ENCODE results near the gene GFPT2.

Gene GFPT2

DNA sequence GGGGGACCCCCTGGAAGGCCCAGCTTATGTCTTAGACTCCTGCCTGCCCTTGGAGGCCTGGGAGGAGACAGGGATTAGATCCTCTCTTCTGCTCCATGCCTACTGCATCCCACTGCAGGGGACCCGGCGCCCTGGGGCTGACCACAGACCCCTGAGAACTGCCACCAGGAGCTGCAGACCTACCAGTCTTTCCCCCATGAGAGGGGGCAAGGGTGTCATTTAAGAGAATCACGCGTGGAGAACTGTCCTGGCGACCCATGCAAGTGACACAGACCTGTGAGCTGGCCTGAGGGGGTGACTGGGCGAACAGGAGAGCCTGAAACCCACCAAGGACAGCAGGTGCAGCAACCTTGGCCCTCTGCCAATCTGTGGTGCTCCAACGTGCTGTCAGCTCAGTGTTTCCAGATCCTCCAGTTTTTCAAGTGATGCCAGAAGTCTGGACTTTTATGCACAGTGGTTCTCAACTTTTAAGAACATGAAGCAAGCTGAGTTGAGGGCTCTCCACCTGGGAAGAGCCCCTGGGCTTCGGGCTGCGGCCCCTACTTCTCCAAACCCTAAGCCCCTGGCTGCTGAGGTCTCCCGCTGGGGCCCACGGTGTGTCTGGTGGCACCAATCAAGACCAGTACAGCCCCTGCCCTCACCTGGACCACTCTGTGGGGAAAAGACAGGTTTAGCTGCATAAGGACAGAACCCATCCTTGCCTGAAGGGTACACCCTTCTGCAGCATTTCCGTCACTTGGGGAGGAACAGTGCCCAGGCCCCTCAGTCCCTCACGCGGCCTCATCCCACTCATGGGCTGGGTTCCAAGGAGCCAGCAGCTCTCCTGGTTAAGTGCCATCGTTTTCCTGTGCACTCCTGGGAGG, 18.2 kb downstream of the GFPT2 start:
- H3K4me3 ChIP-seq (ENCODE audit: low read depth, low read length): no peak overlapping the region

DNA sequence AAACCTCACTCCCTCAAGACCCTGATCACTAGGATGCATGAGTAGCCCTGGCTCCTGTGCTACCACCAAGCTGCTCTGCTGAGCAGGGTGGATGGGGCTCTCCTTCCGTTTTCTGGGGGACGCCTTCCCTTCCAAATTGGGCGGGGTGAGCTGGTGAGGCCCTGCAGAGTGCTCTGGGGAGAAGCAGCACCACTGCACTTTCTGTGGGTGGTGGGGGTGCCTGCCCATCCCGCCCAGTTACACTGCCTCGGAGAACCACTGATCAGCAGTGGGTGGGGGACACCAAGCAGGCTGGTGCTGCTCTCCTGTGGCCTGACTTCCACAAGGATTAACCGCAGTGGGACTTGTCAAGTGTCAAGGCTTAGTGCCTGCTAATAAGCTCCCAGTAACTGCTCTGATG, 19.0 kb downstream of the GFPT2 start:
- no peak overlapping the region for H3K4me3 ChIP-seq (ENCODE audit: low read depth, low read length)

DNA sequence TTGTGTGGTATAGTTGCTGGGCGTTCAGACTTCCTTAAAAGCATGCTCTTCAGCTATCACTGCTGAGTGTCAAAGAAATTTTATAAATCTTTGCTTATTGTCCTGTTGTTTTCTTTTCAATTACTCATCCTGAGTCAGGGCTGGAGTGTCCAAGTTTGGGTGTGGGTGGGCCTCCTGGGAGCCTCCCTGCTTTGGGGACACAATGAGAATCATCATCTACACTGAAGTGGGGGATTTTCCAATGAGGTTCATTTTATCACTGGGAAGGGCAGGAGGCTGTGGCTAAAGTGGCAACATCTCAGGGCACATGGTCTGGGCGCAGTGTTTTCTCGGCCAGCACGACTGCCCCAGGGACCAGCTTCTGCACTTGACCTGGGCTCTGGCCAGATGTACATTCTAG, 19.5 kb downstream of the GFPT2 start:
- no peak overlapping the region for H3K4me3 ChIP-seq (ENCODE audit: low read depth, low read length)

DNA sequence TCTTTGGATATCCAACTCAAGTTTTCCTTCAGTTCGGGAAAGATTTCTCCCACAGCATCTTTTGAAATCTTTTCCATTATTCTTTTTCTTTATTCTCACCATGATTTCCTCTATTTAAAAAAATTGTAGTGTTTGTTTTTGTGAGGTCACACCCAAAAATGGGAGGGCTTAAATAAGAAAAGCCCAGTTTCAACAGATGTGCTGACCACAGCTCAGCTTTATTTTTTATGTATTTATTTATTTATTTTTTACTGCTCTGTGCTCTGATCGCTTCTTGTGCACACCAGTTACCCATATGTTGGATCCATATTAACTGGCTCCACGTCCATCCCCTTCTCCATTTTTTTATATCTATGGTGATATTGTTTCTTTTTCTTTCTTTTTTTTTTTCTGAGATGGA, 20.3 kb downstream of the GFPT2 start:
- H3K4me3 ChIP-seq (ENCODE audit: low read depth, low read length): no peak overlapping the region

DNA sequence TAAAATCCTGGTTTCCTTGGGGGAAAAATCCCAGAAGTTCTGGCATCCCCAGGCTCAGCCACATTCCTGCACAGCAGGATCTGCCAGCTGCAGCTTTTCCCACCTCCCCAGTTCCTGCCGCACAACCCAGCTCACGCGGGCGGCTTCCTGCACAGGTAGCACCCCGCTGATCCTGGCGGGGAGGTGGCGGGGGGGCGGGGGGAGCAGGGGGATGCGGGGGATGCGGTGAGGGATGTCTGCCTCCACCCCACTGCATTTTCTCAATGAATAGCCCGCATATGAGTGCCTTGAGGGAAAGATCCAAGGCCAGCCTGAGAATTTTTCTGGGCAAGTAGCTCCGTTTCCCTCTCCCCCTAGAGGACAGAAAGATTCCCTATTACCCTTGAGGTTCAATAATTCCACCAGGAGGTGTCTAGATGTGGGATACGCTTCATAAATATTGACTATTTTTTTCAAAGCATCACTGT, 21.1 kb downstream of the GFPT2 start:
- no peak overlapping the region for H3K4me3 ChIP-seq (ENCODE audit: low read depth, low read length)

DNA sequence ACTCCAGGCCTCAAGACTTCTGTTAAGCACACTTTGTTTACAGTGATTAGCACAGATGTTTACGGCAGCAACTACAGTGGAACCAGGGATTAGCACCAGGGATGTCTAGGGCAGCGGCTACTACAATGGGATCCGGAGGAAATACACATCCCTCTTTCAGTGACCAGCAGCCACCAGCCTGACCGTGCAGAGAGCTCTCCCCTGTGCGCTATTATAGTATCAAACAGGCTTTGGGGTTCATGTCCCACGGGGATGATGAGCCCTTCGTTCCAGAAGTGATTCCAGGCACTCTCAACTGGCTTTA, 21.5 kb downstream of the GFPT2 start:
- H3K4me3 ChIP-seq (ENCODE audit: low read depth, low read length): no peak overlapping the region

DNA sequence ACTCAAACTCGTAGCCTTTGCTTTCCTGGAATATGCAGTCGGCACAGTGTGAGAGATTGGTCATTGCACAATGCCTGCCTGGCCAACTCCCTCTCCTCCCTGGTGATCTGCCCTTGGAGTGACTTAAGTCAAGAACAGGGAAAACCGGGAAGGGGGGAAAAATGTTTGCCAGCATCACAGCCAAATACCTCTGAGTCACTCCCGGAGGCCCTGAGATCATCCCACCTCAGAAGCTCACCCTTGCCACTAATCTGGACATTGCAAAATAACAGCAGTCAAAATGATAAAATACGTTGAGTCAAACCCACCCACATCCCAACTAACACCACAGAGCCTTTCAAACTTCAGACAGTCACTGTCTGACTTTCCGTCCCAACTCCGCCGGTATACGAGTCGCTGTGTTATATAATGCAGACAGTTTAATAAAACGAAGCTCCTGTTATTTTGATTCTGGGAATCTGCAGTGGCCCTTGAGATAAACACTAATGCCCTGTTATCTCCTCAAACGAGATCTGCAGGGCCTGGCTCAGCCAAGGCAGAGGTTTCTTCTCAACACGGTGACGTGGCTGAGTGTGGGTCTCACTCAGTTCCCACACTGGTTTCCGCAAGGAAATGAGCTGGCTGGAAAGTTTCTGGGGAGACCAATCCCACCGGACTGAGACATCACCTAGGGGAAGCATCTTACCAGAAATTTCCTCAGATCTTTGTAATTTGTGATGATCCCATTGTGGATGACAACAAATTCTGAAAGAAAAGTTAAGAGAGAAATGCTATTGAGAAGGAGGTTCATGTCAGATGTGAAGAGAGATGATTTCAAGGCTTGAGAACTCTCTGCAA, 22.1 kb downstream of the GFPT2 start:
- H3K4me3 ChIP-seq (ENCODE audit: low read depth, low read length): no peak overlapping the region

DNA sequence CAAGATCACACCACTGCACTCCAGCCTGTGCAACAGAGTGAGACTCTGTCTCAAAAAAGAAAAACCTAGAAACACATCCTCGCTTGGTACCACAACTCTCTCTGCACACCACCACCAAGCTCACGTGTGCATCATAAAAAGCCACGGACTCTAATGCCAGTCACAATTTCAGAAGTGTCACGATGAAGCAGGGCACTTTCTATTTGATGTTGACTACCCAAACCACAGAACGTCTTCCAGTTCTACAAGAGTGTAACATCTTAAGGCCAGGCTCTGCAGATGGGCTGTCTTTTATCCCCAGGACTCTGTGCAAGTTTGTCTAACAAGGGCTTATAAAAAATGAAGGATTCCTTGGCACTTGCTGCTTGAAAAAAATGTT, 22.9 kb downstream of the GFPT2 start:
- no peak overlapping the region for H3K4me3 ChIP-seq (ENCODE audit: low read depth, low read length)

DNA sequence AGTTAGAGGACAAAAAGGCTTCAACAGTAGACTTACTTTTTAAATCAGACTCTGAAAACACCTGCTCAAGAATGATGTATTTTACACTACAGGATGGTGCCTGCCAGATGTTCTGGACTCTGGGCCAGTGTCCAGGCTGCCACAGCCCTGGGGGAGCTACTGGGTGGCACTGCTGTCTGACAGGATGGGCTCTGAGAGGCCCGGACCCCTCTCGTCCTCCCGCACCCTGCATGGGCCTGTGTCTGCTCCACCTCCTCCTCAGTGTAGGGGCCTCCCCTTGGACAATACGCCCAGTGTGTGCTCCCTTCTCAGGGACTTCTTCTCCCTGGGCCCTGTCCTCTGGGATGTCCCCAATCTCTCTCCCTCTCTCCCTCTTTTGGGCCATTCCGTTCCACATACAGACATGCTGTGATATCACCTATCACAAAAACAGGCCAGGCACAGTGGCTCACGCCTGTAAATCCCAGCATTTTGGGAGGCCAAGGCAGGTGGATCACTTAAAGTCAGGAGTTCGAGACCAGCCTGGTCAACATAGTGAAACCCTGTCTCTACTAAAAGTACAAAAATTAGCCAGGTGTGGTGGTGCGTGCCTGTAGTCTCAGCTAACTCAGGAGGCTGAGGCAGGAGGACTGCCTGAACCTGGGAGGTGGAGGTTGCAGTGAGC, 23.4 kb downstream of the GFPT2 start:
- no peak overlapping the region for H3K4me3 ChIP-seq (ENCODE audit: low read depth, low read length)

DNA sequence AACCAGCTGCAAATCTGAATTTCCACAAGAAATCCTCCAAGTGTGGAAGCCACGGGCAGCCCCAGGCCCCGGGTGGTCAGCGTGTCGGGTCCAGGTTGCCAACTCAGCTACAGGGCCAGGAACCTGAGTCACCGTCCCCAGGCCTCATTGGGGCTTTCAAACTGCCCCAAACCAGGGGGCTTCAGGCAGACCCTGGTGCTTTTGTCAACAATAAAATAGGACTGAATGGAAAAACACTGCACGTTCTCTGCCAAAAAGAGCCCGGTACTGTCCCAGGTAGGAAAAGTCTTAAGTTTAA, 24.0 kb downstream of the GFPT2 start:
- no peak overlapping the region for H3K4me3 ChIP-seq (ENCODE audit: low read depth, low read length)

DNA sequence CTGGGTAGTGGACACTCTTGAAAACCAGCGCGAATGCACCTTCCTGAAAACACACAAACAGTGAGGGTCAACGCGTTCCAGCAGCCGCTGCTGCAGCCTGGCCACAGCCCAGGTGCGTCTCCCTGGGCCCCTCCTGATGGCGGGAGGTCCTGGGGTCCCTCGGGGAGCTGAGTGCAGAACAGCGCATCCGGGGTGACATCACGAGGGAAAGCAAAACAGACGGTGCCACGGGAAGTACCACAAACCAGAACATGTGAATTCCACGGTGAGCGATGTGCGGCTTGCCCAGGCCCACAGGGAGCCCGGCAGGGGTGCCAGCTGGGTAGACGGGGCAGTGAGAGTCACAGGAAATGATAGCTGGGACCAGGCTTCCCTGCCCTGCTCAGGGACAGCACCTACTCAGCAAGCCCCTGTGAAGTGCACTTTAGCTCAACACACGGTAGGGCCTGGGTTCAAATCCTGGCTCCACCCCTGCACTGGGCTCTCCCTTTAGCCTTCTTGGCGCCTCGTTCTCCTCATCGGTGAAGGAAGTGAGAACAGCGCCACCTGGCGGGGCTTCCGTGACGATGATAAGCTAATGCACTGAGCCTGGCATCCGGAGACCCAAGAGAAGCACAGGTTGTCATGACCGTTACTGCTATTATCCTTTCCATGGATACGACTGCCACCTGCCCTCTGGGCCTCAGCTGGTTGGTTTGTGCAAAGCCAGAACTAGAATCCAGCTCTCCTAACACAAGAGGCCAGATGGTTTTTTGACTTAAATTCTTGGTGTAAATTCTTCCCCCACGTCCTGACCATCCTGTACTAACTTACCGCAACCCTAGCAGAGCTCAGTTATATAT, 24.6 kb downstream of the GFPT2 start:
- no peak overlapping the region for H3K4me3 ChIP-seq (ENCODE audit: low read depth, low read length)

DNA sequence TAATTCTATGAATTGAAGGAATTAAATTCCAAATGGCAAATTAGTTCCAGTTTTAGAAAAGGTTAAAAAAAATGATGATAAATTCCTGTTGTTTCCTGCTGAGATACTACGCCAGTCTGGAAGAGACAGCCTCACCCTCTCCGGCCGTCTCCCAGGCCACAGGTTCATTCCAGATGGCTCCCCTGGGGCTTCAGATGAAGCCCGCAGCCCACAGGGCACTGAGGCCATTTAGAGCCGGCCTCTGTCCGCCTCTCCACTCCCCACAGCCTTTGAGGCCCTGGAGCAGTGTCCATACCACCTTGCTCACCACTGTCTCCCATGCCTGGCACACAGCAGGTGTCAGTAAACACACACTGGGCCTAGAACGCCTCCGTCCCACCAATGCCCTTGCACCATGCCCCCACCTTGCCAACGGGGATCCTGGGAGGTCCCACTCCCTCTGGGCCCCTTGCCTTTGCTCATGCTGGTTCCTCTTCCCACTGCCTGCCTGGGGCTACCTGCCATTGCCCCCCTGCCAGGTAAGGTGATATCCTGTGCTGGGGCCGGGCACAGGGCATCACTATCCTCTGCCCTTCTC, 26.1 kb downstream of the GFPT2 start:
- H3K4me3 ChIP-seq (ENCODE audit: low read depth, low read length): no peak overlapping the region

DNA sequence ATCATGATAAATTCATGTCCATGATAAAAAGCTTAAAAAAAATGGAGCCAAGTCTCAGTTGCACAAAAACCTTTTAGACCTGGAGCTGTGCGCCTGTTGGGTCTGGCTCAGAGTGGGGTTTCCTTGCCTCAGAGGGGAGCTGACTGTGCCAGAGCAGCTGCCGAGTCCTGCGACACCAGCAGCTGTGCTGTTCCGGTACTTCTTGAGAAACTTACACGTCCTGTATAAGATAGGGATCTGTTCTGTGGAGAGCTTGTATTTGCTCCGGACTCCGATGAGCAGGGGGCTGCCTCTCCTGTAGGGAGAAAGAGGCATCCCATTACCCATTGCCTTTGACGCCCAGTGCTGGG, 28.6 kb downstream of the GFPT2 start:
- no peak overlapping the region for H3K4me3 ChIP-seq (ENCODE audit: low read depth, low read length)

DNA sequence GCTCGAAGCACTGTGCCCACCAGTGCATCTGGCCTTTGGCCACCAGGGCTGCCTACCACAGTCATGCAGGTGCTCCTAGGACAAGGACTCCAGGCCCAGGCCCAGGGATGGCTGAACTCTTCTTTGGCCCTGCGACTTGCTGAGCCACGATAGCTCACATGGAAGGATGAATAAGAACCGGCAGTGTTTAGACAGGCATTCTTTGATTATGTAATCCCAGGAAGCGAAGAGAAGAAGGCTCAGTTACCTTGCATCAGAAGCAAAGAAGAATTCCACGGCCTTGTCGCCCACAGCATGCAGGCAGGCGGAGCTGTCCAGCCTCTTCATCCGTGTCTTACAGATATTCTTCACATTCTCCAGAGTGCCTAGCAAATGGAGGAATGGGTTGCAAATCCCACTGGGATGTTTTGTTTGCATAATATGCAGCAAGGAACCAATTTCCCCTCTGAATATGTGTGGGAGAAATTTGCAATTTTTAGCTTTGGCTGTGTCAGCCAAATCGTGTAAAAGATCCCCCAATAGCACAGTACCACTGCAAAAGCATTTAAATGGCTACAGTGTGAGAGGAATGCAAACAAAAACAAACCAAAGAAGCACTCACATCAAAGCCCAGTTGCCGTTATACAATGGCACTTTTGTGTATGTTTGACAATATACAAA, 29.1 kb downstream of the GFPT2 start:
- no peak overlapping the region for H3K4me3 ChIP-seq (ENCODE audit: low read depth, low read length)

DNA sequence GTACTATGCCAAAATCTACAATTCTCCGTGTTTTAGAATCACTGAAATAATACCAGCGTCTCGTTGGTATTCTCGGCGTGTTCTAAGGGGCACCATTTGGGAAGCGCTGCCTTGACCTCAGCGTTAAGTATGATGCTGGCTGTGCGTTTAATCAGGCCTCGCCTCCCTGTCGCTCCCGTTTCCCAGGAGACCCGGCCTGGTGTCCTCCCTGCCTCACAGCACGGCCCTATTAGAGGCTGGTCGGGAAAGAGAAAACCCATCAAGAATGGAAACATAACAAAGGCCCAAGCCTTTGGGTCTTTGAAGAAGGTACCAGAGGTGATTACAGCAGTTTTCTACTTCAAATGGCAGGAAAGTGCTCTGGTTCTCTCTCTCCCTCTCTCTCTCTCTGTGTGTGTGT, 30.0 kb downstream of the GFPT2 start:
- H3K4me3 ChIP-seq (ENCODE audit: low read depth, low read length): no peak overlapping the region

DNA sequence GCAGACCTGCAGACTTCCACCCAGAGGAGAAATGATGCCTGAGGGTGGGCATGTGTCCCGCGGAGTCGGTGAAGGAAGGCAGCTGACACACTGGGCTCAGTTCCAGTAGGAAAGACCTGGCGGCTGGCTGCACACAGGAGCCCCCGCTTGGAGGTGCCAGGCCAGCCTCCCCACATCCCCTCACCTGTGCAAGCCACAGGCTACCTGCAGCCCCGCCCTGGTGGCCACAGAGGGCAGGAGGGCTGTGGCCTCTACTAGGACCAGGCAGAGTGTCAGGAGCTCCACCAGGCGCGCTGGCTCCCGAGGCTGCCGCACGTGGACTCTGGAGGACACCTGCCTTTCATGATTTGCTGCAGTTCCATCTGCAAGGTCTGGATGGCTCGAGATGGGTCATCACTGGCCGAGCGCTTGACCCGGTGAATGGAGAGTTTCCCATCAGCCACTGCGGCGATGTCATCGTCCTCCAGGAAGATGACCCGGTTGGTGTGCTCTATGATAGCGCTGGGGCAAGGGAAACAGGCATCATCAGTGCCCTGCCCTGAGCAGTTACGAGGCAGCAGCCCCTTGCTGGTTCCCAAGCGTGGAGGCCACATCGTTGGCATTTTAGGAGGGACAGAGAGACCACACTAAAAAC, 34.6 kb downstream of the GFPT2 start:
- H3K4me3 ChIP-seq (ENCODE audit: low read depth, low read length): no peak overlapping the region

DNA sequence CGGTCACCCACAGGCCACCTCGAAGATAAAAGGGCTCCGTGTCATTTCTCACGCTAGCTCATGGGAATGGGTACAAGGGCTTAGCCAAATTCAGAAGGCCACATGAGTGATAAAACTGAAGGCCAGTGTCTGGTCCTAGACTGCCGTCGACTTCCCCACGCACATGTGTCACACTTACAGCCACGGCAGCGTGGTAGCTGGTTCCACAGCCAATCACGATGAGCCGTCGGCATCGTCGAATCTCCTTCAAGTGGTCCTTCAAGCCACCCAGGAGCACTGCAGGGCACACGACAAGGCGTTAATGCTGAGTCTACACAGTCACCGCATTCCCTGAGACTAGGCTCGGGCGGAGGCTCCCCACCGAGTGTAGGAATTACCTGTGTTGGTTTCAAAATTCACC, 36.5 kb downstream of the GFPT2 start:
- H3K4me3 ChIP-seq (ENCODE audit: low read depth, low read length): no peak overlapping the region

DNA sequence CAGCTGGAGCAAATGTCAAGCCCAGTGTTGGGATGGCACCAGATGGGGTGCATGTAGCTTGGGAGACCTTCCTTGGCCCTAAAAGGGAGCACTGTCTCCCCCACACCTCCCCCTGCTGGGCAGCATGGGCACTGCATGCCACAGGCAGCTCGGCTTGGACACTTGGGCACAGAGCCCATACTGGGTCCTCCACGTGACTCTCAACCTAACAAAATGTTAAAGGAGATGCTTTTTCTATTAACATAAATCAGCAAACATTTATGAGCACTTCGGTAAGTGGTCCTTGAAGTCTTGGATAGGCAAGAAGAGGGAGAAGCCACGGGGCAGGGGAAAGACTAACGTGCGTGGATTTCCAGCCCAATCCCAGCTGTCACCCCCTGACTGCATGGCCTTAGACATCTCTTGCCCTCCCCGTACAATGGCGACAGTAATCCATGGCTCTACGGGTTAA, 37.3 kb downstream of the GFPT2 start:
- H3K4me3 ChIP-seq (ENCODE audit: low read depth, low read length): no peak overlapping the region

DNA sequence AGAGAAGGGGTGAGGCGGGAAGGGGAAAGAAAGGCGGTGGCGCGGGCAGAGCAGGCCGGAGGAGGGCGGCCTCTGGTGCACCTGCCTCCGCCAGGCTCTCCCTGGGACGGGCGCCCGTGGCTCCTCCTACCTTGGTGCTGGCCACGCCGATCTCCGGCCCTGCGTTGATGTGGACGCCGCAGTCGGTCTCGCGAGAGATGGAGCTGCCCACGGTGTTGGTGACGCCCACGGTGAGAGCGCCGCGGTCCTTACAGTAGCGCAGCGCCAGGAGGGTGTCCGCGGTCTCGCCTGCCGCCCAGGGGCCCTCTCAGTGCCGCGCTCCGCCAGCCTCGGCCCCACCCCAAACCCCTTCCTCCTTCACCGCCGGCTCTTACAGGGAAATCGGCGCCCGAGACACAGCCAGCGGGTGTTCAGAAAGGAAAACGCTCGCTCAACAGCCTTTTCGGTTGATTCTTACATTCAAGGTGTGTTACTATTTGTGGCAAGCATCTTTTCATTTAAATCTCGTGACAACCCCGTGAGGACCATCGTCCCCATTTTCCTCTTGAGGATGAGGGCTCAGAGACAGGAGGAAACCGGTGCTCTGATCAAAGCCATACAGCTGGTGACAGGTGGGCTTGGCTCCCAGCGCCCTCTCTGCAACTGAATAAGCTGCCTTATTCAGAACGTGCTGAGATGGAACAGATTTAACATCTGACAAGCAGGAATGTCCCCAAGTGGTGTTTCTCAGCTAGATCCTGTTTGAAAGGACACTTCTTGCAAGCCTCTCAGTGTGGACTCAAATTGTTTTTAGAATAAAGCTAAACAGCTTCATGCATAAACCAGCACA, 39.2 kb downstream of the GFPT2 start:
- H3K4me3 ChIP-seq (ENCODE audit: low read depth, low read length): no peak overlapping the region

Measured in iPS-11a (cell line).